ENCODE results near the gene CEACAM16.
"Not testable (repeated sequence)": the region's sequence is repeated elsewhere in the genome, so short reads cannot be mapped to it uniquely, and the experiment has no call there.

Gene CEACAM16

DNA sequence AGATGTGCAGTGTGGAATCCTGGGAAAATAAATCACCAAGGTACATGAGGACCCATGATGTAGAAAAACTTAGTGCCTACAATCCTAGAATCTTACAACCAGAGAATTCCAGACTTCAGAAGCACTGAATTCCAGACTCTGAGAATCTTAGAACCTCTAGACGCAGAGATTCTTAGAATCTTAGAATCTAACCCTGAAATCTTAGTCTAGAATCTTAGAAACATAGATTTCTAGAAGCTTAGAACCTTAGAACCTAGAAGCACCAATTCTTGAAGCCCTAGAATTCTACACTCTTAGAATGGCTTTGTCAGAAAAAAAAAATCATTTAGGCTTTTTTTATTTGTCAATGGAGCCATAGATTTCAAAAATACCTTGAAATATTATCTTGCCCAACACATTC, 6.0 kb downstream of the CEACAM16 start:
- DNase-seq = no peak

DNA sequence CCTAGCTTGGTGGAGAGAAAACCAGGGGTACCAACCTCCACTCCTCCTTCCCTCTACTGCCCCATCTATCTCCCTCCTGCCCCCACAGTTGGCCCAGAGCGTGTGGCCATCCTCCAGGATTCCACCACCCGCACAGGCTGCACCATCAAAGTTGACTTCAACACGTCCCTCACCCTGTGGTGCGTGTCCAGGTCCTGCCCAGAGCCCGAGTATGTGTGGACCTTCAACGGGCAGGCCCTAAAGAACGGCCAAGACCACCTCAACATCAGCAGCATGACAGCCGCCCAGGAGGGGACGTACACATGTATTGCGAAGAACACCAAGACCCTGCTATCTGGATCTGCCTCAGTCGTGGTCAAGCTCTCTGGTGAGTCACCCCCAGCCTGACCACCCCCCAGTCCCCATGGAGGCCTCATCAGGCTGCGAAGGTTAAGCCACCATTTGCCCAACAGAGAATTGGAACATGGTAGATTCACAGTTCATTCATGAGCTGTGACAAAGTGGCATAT, 6.6 kb downstream of the CEACAM16 start:
- no peak for DNase-seq

DNA sequence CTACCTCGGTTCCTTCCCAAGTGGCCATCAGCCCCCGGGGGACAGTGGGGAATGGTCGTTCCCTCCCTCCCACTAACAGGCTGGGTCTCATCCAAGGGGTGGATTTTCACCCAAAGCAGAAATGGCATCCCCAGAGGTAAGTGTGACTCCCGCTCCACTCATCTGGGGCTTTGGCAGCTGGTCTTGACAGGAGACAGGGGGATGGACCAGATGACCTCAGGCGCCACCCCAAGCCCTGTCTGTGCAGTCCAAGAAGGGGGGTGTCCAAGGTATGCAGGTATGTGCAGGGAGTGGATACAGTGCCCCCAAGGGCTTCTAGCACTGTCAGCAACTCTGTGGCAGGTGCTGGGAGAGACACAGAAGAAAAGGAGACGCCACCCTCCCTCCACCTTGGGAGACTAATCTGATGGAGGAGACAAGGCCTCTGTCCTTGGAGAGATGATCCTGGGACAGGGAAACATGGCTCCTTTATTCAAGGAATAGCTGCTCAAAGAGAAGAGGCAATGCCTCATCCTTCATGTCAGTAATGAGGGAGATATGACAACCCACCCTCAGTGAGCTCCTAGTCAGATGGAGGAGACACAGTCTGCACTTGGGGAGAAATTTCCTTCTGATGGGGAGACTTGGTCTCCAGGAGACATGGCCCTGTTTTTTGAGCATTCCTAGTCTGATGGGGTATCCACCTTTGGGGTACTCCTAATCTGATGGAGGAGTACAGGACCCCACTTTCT, 7.7 kb downstream of the CEACAM16 start:
- no peak for DNase-seq

DNA sequence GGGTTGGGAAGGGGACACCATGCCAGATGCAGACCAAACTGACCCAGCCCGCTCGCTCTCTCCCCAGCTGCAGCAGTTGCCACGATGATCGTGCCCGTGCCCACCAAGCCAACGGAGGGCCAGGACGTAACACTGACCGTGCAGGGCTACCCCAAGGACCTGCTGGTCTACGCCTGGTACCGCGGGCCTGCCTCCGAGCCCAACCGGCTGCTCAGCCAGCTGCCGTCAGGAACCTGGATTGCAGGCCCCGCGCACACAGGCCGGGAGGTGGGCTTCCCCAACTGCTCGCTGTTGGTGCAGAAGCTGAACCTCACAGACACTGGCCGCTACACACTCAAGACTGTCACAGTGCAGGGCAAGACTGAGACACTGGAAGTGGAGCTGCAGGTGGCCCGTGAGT, 8.8 kb downstream of the CEACAM16 start:
- DNase-seq = no peak

DNA sequence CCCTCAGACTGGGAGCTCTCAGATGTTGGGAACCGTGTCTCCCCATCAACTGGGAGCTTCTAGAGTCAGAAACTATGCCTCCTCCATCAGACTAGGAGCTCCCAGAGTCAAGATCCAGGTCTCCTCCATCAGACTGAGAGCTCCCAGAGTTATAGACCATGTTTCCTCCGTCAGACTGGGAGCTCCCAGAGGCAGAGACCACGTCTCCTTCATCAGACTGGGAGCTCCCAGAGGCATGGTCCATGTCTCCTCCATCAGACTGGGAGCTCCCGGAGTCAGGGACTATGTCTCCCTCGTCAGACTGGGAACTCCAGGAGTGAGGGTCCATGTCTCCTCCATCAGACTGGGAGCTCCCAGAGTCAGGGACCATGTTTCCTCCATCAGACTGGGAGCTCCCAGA, 10.0 kb downstream of the CEACAM16 start:
- no peak for DNase-seq

DNA sequence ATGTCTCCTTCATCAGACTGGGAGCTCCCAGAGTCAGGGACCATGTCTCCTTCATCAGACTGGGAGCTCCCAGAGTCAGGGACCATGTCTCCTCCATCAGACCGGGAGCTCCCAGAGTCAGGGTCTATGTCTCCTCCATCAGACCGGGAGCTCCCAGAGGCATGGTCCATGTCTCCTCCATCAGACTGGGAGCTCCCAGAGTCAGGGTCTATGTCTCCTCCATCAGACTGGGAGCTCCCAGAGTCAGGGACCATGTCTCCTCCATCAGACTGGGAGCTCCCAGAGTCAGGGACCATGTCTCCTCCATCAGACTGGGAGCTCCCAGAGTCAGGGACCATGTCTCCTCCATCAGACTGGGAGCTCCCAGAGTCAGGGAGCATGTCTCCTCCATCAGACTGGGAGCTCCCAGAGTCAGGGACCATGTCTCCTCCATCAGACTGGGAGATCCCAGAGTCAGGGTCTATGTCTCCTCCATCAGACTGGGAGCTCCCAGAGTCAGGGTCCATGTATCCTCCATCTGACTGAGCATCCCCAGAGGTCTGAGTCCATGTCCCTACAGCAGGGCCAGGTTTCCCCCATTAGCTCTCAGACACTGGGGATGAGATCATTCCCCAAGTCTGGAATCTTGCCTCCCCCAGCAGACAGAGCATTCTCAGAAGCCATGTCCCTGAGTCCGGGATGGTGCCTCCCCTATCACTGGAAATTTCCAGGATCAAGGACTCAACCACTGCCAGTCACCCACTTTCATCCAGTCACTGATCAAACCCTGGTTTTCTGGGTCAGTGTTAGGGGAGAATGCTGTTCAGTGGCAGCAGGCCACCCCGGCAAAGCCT, 10.7 kb downstream of the CEACAM16 start:
- not testable (repeated sequence) for DNase-seq

DNA sequence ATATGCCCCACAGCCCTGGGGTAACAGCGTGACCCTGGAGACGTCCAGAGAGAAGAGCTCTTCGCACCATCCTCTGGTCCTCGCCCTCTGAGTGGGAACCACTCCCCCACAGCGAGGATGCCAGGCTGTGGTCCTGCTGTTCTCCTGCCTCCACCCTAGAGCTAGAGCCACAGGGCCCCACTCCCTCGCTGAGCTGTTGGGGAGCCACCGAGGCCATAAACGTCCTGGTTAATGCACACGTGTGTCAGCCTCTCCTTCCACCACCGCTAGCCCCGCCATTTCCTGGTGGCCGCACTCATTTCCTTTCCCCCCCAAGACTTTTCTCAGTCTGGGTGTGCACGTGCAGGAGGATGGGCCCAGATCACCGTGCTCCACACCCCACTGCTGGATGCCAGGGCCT, 11.5 kb downstream of the CEACAM16 start:
- DNase-seq = no peak

DNA sequence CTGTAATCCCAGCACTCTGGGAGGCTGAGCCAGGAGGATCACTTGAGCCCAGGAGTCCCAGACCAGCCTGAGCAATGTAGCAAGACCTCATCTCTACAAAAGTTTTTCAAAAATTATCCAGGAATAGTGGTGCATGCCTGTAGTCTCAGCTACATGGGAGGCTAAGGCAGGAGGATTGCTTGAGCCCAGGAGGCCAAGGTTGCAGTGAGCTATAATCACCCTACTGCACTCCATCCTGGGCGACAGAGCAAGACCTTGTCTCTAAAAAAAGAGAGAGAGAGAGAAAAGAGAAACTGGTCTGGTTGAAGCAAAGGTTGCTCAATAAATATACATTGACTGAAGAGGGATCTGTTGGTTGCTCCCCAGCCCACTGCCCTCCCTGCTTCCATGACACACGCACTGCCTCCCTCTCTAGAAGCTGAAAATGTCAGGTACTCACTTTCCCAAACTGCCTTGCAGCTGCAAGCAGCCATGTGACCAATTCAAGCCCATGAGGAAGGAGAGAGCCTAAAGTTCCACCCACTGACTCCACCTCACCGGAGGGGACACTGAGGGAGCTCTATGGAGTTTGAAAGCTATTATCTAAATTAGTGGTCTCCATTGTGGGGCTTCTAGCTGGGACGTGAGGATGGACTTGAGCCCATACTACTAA, 14.0 kb downstream of the CEACAM16 start:
- no peak for DNase-seq

DNA sequence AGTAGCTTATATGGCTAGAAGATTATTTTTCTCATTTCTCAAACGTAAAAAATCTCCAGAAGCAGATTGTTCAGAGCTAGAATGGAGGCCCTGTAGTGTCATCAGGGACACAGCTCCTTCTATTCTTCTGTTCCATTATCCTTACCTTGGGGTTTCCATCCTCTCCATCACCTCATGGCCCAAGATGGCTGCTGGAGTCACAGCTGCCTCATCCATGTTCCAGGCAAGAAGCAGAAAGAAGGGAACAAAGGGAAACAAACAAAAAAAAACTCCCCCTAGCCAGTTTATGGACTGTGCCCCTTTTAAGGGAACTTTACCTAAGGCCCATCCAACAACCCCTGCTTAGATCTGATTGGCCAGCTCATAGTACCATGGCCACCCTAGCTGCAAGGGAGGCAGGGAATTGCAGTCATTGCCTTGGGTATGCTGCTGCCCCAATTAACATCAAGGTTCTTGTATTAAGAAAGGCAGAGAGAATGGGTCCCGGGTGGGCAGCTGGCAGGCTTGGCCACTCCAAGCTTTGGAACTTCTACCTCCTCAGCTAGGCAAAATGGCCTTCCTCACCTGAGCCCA, 15.7 kb downstream of the CEACAM16 start:
- no peak for DNase-seq

DNA sequence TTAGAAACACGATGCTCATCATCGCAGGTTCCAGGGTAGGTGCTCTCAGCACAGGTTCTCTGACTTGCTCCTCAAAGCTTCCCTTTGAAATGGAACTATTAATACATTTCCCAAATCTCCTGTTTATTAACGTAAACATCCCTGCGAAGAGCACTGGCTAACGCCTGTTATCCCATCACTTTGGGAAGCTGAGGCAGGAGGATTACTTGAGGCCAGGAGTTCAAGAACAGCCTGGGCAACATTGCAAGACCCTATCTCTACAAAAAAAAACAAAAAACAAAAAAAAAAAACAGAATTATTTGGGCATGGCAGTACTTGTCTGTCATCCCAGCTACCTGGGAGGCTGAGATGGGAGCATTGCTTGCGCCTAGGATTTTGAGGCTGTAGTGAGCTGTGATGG, 18.7 kb downstream of the CEACAM16 start:
- DNase-seq = no peak

DNA sequence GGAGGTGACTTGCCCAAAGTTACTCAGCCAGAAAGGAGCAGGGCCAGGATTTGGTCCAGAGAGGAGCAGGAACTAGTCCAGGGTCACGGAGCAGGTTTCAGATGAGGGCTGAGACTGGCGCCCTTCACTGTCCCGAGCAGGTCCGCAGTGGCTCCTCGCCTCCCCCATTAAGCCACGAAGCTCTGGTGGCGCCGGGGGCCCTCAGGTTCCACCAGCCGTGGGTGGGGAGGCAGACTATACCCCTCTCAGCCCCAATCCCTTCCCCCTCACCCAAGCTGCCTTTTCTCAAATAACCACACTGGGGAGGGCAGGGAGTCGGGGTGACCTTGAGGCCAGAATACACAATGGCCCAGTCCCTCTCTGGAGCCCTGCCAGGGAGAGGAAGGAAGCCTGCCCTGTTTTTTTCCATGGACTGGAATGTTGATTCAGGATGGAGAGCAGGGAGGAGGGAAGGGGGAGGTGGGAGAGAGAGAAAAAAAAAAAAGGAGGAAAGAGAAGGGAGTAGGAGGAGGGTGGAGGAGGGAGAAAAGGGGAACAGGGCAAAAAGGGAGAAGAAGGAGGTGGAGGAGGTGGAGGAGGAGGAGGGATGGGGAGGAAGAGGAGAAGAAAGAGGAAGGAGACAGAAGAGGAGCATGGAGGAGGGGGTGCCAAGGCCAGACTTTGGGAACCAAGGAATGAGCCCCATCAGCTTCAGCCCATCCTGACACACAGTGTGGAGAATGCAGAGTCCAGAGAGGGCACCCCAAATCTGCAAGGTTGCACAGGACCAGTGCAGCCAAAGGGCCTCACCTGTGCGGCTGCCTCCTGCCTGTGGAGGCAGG, 19.7 kb downstream of the CEACAM16 start:
- no peak for DNase-seq

DNA sequence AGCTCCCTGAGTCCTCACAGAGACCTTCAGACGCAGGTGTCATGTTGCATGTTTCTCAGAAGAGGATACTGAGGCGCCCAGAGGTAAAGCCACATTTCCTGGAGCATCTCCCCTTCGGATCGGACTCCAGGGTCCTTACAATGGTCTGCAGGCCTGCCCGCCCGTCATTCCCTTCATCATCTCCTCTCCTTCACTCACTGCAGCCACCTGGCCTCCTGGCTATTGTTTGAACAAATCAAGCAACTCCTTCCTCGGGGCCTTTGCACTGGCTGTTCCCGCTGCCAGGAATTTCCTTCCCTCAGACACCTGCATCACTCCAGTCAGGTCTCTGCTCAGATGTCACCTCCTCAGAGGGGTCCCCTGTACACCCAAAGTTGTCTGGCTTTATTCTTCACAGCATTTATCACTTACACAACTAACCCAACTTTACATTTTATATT, 20.3 kb downstream of the CEACAM16 start:
- DNase-seq = no peak

DNA sequence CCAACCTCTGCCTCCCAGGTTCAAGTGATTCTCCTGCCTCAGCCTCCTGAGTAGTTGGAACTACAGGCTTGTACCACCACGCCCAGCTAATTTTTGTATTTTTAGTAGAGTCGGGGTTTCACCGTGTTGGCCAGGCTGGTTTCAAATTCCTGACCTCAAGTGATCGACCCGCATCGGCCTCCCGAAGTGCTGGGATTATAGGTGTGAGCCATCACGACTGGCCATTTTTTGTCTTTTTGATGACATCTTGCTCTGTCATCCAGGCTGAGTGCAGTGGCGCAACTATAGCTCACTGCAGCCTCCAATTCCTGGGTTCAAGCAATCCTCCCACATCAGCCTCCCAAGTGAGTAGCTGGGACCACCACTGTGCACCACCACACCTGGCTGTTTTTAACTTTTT, 21.4 kb downstream of the CEACAM16 start:
- not testable (repeated sequence) for DNase-seq

DNA sequence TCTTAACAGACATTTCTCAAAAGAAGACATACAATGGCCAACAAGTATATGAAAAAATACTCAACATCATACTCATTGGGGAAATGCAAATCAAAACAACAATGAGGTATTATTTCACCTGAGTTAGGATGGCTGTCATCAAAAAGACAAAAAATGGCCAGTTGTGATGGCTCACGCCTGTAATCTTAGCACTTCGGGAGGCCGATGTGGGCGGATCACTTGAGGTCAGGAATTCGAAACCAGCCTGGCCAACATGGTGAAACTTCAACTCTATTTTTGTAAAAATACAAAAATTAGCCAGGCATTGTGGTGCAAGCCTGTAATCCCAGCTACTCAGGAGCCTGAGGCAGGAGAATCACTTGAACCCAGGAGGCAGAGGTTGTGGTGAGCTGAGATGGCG, 22.0 kb downstream of the CEACAM16 start:
- no peak for DNase-seq

DNA sequence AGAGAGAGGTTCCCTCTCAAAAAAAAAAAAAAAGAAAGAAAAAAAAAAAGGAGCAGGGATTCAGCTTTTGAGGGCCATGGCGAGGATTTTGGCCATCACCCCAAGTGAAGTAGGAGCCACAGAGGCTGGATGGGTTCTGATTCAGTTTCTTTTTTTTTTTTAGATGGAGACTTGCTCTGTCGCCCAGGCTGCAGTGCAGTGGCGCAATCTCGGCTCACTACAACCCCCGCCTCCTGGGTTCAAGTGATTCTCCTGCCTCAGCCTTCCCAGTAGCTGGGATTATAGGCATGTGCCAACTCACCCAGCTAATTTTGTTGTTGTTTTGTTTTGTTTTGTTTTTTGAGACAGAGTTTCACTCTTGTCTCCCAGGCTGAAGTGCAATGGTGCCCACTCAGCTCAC, 22.4 kb downstream of the CEACAM16 start:
- DNase-seq = not testable (repeated sequence)

DNA sequence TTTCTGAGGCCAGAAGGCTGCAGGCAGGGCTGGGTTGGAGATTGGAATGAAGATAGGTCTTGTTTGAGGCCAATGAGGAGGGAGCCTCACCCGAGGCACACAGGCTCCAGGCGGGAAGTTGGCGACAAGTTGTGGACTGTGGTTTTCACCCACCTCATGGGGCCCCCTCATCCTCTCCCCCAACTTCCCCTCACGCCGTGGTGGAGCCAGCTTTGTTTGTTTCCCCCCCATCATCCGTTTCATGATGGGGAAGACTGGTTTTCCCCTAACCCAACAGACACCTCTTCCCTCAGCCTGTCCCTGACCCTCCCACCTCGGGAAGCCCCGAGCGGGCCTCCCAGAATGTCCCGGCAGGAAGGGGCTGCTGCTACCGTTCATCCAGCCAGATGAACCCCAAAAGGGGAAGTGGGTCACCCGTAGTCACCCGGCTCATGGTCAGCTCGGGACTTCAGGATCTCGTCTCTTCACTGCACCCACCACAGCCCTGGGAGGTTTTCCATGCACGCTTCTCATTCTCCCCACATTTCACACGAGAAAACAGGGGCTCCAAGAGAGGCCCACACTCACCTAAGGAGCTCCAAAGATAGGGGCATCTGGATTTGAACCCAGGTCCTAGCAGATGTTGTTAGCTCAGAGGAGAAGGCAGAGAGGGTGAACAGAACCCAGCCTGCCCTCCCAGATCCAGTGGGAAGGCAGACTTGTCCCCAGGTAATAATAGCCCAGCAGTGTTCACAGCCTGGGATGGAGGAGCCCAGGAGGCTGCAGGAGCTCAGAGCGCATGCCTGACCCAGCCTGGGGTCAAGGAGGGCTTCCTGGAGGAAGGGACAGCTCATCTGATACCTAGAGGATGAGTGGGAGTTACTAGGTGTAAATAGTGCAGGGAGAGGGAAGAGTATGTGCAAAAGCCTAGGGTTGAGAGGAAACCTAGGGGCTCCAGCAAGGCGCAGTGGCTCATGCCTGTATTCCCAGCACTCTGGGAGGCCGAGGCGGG, 23.5 kb downstream of the CEACAM16 start:
- no peak for DNase-seq

DNA sequence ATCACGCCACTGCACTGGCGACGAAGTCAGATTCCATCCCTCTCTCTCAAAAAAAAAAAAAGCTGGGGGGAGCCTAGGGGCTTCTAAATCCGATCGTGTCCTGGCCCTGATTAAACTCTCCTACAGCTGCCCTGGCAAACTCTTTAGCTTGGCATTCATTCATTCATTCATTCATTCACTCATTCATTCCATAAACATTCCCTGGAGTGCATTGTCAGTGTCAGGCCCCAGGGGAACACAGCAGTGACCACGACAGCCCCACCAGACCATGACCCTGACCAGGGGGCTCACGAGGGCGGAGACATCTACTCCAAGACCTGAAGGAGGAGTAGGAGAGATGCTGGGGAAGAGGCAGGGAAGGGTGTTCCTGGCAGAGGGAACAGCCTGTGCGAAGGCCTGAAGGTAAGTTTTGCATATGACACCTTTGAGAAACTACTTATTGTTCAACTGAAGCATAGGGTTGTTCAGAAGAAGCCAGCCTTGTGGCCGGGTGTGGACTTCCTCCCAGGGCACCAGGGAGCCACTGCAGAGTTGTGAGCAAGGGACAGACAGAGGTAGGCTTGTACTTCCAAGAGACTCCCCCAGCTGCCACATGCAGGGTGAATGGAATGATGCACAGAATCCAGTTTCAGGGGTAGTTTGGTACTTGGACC, 24.5 kb downstream of the CEACAM16 start:
- no peak for DNase-seq

DNA sequence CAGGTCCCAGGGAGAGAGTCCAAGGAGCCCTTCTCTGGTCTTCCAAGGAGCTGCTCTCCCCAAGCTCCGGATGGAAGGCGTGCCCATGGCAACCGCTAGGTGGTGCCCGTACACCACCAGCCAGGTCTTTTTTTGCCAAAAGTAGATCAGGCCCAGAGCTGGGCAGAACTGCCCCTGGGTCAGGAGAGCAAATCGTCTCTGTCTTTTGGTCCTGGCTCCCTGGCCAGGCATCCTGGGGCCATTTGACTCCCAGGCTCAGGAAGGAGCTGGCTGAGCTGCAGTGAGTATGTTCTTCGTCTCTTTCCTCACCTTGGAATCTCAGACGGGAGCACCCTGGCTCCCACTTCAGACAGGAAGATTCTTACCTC, 25.0 kb downstream of the CEACAM16 start:
- peak; percentile 3 to 32 for DNase-seq

DNA sequence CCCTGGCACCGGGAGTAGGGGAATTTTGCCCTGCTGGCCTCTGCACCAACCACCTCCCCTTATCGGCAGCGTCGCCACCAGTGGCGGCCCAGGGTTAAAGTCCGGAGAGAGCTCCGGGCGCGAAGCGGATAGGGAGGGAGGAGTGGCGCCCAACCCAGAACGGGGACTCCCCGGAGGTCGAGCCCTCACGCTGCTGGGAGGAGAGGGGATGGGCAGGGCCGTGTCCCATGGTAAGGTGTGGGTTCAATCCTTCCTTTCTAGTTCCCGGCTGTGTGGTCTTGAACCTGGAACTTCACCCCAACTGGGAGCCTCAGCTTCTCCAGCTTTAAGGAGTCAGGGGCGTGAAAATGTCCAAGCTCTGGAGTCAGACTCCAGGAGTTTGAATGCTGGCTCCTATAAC, 26.3 kb downstream of the CEACAM16 start:
- no peak for DNase-seq

DNA sequence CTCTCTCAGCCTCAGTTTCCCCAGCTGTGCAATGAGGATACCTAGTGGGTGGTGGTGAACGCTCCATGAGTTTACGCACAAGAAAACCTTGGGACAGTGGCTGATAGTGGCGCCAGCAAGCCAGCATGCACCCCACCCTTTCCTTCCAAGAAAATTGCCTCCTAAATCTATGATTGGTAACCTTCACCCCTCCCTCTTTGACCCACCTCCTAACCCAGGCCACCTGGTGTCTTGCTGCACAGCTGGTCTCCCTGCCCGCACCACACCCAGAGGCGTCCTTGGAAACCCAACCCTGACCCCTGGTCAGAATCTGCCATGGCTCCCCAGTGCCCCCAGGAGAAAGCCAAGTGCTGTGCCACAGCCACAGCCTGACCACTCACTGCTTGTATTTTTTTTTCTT, 26.7 kb downstream of the CEACAM16 start:
- DNase-seq = no peak

DNA sequence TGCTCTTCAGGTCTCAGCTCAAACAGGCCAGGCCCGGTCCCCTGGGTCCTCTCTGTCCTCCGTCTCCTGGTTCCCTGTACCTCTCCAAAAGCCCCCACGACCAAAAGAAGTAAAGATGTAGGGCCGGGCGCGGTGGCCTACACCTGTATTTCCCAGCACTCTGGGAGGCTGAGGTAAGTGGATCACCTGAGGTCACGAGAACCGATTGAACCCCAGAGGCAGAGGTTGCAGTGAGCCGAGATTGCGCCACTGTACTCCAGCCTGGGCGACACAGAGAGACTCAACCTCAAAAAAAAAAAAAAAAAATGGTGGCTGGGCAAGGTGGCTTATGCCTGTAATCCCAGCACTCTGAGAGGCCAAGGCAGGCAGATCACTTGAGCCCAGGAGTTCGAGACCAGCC, 27.5 kb downstream of the CEACAM16 start:
- no peak for DNase-seq

Data from NCI-H187 (cell line).